Esophagus muscularis mucosa (tissue), 3 donors: Measurements from ENCODE around the gene CASP2.

ENCODE experiments used
- EP300 ChIP-seq: sonication (generic); formaldehyde crosslinking; IDR thresholded peaks from one replicate; pipeline ENCODE4 v1.6.1; 2017; ENCODE audit warnings: antibody characterized with exemption
- TF ChIP-seq, protein P1 (sequence below), 3 experiments: fragments of 200-600 bp in 2 of 3; fragments of 450-650 bp in 1 of 3; sonication (generic) in 2 of 3; IDR thresholded peaks; one replicate each; pipeline ENCODE4 v1.5.1; 2017 to 2019; ENCODE audit warnings: antibody characterized with exemption in 3 of 3, mild to moderate bottlenecking in 2 of 3, moderate library complexity in 1 of 3

DNA sequence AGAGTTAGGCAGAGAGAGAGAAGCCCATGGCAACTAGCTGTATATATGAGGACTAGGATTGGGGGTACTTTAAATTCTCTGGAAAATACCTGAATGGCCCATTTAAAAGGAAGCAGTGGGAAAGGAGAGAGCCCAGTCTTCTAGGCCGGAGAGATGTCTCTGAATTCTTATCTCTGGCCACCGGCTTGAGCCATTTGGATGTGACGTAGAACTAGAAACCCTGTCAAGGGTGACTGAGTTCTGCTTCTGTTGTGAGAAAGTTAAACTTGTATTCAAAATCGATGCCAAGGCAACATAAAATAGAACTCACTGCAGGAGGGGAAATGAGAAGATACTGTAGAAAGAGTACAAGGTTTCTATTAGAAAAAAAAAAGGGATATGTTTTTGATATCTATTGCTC, 31.2 kb upstream of the CASP2 start:
- TF ChIP-seq, protein P1, sequence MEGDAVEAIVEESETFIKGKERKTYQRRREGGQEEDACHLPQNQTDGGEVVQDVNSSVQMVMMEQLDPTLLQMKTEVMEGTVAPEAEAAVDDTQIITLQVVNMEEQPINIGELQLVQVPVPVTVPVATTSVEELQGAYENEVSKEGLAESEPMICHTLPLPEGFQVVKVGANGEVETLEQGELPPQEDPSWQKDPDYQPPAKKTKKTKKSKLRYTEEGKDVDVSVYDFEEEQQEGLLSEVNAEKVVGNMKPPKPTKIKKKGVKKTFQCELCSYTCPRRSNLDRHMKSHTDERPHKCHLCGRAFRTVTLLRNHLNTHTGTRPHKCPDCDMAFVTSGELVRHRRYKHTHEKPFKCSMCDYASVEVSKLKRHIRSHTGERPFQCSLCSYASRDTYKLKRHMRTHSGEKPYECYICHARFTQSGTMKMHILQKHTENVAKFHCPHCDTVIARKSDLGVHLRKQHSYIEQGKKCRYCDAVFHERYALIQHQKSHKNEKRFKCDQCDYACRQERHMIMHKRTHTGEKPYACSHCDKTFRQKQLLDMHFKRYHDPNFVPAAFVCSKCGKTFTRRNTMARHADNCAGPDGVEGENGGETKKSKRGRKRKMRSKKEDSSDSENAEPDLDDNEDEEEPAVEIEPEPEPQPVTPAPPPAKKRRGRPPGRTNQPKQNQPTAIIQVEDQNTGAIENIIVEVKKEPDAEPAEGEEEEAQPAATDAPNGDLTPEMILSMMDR (IDR thresholded peaks at IDR 0.05) = no peak
- no peak for TF ChIP-seq EP300
